ENCODE data around the gene RAB44. TPM values are rescaled to one million over a fixed set of nuclear protein-coding genes. Genes with fewer than 3 reads are reported as not detected.

Gene RAB44
- total and polyA plus RNA-seq, 8 donors, result 0.04 to 0.14 (median 0.09) TPM; not detected in 1

DNA sequence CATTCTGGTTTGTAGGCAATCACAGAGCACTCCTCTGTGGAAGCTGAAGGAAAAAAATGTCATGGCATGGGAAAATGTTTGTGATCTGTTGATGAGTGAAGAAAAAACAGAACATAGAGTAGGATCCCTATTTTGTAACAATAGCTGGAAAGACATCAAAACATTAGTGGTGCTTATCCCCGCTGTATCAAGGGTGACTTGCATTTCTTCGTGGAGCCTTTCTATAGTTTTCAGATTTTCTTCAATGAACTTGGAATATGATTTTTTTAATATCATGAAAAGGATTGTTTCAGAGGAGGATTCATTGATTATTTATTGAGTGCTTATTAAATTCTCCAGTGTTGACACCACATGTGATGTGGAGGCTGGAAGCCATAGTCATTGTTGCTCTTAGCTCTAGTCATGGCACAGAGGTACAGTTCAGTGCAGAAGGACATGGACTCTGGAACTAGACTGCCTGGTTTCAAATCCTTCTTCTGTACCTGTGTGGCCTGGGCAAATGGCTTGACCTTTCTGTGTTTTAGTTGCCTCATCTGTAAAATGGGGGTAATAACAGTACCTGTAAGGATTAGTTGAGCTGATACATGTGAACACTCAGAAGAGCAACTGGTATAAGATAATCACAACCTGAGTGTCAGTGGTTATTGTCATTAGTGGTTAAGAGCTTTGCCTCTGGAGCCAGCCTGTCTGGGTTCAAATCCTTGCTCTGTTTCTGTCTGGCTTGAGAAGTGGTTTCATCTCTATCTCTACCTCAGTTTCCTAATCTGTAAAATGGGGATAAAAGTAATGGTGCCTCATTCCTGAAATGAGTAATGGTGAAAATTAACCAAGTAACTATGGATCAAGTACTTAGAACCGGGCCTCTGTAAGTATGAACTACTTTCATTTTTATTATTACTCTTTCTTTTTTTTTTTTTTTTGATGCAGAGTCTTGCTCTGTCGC is 33.9 kb upstream of the RAB44 start:
- DNase-seq (no peak), ATAC-seq (no peak), FAIRE-seq (no peak)
- TF ChIP-seq, protein P1, sequence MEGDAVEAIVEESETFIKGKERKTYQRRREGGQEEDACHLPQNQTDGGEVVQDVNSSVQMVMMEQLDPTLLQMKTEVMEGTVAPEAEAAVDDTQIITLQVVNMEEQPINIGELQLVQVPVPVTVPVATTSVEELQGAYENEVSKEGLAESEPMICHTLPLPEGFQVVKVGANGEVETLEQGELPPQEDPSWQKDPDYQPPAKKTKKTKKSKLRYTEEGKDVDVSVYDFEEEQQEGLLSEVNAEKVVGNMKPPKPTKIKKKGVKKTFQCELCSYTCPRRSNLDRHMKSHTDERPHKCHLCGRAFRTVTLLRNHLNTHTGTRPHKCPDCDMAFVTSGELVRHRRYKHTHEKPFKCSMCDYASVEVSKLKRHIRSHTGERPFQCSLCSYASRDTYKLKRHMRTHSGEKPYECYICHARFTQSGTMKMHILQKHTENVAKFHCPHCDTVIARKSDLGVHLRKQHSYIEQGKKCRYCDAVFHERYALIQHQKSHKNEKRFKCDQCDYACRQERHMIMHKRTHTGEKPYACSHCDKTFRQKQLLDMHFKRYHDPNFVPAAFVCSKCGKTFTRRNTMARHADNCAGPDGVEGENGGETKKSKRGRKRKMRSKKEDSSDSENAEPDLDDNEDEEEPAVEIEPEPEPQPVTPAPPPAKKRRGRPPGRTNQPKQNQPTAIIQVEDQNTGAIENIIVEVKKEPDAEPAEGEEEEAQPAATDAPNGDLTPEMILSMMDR (IDR thresholded peaks at IDR 0.05), result no peak
- Histone ChIP-seq H3K4me1 (peaks cover 16 to 28% (median 23%) of the 10 kb centered on the region in 3 donors), H3K36me3 (no peaks in the 10 kb centered on the region), H3K9me3 (no peaks in the 10 kb centered on the region), H3K4me3 (no peak overlapping the region), H3K27ac (no peak overlapping the region), H3K27me3 (no peaks in the 10 kb centered on the region)
- intact Hi-C loops (cut with DNase I), result no loop called here
- 78 to 83% methylated on average over 4 of the region's 4 CpGs for WGBS, 2 donors

DNA sequence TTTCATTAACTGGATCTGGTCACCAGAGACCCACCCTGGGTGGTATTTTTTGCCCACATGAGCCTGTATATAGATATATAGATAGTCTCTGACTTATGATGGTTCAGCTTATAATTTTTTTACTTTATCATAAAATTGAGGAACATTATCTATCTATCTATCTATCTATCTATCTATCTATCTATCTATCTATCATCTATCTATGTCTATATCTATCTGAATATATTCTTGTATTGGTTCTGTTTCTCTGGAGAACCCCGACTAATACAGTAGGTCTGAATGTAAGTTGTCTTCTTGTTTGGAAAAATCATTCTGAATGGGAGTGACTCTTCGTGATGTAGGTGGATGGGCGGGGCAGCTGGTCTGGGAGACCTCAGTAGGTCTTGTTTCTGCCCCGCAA is 32.4 kb upstream of the RAB44 start:
- no peak overlapping the region for H3K4me3 ChIP-seq
- no peaks in the 10 kb centered on the region for H3K27me3 ChIP-seq
- intact Hi-C loops (cut with DNase I), result no loop called here
- ATAC-seq (no peak), FAIRE-seq (no peak), DNase-seq (no peak)
- H3K4me1 ChIP-seq, result peaks cover 16 to 28% (median 23%) of the 10 kb centered on the region in 3 donors
- no peaks in the 10 kb centered on the region for H3K9me3 ChIP-seq
- no peaks in the 10 kb centered on the region for H3K36me3 ChIP-seq
- no peak overlapping the region for H3K27ac ChIP-seq
- 93 to 94% methylated on average over 4 of the region's 4 CpGs for WGBS, 2 donors
- TF ChIP-seq, protein P1 (IDR thresholded peaks at IDR 0.05), result no peak

DNA sequence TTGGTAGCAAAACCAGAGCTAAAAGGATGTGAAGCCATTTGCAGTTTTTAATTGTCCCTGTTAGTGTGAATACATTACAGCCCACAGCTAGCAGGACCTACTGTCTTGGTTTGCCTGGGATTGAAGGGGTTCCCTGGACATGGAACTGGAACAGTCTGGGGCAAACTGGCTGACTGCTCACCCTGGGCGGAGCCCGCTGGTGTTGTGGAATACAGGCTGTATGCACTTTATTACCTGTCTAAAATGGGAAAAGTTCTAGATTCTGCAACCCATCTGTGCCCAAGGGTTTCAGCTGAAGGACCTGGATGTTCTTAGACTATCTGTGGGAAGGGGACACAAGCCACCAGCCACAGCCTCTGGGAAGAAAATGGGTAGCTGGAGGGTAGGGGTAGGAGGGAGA is 31.3 kb upstream of the RAB44 start:
- Histone ChIP-seq H3K4me1 (peaks cover 16 to 28% (median 23%) of the 10 kb centered on the region in 3 donors), H3K36me3 (no peaks in the 10 kb centered on the region), H3K27ac (peak overlapping the region in 1 of 4 donors; percentile 63), H3K4me3 (no peak overlapping the region), H3K27me3 (no peaks in the 10 kb centered on the region), H3K9me3 (no peaks in the 10 kb centered on the region)
- intact Hi-C loops (cut with DNase I), result no loop called here
- no peak for ATAC-seq
- no peak for FAIRE-seq
- TF ChIP-seq, protein P1 (IDR thresholded peaks at IDR 0.05), result no peak
- no peak for DNase-seq
- WGBS, 2 donors, result 92 to 98% methylated on average over 2 of the region's 2 CpGs

DNA sequence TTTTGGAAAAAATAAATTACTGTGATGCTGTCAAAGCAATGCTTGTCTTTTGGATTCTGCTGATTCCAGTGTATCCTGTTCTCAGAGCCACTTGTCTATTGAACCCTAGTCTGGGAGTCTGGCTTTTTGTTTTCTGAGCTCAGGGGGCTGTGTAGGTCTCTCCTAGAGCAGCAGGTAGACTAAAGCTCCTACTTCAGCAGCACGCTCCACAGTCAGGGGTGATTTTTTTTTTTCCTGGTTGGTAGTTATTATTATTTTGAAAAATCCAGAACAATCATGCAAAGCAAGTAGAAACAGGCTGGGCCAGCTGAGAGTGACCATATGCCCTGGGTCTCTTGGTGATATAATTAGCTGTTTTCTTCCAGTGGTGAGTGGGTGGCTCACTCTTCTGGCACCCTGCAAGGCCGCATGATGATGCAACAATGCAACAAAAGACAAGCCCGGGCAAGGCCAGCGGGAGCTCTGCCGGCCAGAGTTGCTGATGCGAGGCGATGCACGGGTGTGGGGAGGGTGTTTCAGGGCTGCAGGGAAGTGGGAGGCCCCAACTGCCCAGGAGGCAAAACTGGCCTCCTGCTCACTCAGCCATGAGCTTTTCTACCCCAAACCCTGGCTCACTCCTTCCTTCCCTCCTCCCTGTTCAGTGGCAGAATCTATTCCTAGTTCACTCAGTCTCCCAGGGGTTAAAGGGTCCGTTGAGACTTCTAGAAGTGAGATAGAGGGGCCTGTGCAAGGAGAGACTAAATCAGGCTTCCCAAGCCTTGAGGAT is 30.6 kb upstream of the RAB44 start:
- Histone ChIP-seq H3K9me3 (no peaks in the 10 kb centered on the region), H3K27ac (peak overlapping the region; percentile 42 to 63 (median 53)), H3K36me3 (no peaks in the 10 kb centered on the region), H3K4me1 (peaks cover 16 to 28% (median 23%) of the 10 kb centered on the region in 3 donors), H3K27me3 (no peaks in the 10 kb centered on the region), H3K4me3 (no peak overlapping the region)
- peak; percentile 78 to 93 (median 86) for DNase-seq
- FAIRE-seq, result no peak
- WGBS, 2 donors, result 21 to 26% methylated on average over 9 of the region's 9 CpGs
- intact Hi-C loops (cut with DNase I), result no loop called here
- ATAC-seq, result peak; percentile 88 to 91 (median 90)
- TF ChIP-seq, protein P1 (IDR thresholded peaks at IDR 0.05), result no peak

All from pancreas (tissue), 10 donors.